HG02938 (cell line): Measurements from ENCODE around the gene NPHP4.
"Not testable (repeated sequence)": the region's sequence is repeated elsewhere in the genome, so short reads cannot be mapped to it uniquely, and the experiment has no call there.

Experiments
- ATAC-seq: cut with Tn5 transposase; IDR thresholded peaks from one replicate; pipeline ENCODE4 v1.9.1; 2021; ENCODE audit warnings: mild to moderate bottlenecking, moderate library complexity; ENCODE audit not compliant: unreplicated experiment

Gene NPHP4

GRCh38 chr1:5936621-5937372 lies 55.4 kb downstream of the NPHP4 start:
- no peak for ATAC-seq

GRCh38 chr1:5936126-5936525 lies 56.1 kb downstream of the NPHP4 start:
- ATAC-seq: no peak

DNA sequence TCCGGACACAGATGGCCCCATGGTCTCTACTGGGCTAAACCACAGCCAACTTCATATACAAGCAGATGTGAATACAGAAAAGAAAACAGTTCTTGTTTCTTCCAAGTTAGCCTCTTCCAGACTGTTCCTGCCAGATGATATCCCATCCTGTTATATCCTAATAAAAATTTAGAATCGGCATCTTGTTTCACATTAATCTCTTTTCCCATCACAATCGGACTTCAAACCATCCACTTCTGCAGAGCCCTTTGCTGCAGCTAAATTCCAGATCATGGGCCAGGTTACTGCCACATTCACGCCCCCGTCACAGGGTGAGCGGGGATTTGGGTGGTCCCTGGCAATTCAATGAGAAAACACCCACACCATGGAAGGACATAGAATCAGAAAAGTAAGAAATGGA lies 57.2 kb downstream of the NPHP4 start:
- no peak for ATAC-seq

DNA sequence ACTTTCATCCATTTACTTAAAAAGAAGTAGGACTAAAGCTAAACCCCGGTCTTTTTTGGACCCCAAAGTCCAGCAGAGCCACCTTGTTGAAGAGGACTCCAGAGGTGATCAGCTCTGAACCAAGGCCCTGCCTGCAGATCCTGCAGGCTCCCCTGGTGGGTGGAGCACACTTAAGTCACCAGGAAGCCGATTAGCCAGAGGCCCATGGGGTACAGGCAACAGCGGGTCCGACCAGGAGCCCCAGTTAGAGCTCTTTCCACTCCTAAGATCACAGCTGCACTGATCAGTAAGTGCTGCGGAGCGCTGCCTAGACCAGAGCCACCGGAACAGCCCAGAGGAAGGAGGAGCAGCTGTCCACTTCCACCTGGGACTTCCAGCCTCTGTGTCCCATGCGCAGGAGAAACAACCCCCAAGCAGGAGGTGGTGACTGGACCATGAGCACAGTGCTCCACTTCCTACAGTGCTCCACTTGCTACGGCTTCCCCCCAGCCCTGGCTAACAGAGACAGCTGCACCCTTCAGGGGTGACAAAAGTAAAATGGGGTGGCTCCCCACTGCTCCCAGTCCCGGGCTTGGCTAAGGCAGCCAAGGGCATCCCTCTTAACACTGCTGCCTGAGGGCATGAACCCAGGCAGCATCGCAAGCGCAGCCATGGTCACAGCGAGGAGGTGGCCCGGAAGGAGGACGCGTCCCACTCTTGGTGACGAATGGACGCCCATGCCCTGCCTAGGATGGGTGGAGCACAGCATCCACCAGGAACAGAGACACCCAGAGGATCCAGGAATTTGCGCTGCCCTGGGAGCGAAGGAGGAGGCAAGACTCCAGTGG lies 58.0 kb downstream of the NPHP4 start:
- ATAC-seq: no peak

DNA sequence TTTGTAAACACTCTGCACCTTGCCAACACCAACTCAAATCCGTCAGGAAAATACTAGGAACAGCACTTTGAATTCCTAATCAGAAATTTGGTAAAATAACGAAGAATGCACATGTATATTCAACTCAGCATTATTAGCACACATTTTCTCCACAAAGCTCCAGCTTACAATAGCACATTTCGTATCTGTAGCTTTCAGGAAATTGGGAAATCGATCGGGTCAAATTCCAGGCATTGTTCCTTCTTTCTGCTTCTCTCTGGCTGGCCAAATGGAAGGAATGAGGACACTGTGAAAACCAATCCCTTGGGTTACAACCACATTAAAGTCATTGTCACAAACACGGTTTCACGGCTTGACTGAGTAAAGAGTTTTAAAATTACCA lies 58.6 kb downstream of the NPHP4 start:
- ATAC-seq: no peak

GRCh38 chr1:5933050-5933449 lies 59.2 kb downstream of the NPHP4 start:
- no peak for ATAC-seq

GRCh38 chr1:5928714-5929400 lies 63.4 kb downstream of the NPHP4 start:
- no peak for ATAC-seq

GRCh38 chr1:5927506-5928370 lies 64.5 kb downstream of the NPHP4 start:
- ATAC-seq: no peak

DNA sequence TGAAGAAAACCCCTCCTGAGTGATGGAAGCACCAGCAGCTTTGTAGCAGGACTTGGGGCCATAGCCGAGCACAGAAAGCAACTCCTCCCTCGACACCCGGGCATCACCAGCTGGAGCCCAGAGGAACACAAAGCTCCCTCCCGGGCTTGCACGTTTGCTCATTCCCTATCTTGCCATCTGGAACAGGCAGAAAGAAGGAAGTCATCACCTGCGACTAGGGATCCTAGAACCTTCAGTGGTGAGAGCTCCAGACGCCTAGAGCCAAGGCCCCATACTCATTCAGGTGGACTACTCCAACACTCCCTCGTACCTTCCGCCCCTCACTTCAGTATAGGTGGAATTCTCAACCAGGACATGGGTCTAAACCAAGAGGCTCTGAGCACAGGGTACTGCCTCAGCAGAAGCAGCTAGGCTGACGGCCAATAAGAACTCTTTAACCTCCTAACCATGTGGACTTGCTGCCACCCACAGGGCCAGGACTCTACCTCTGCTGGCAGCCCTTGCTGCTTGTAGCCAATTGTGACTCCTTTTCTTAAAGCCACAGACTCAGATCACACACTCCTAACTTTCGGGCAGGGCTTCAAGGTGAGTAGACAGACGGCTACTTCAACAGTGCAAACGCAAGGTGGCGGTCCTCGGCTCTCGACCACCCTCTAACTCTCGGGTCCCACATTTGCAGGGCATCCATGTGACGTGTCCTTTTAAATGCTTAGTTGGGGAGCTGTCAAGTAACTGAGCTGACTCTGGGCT lies 65.4 kb downstream of the NPHP4 start:
- ATAC-seq: no peak

DNA sequence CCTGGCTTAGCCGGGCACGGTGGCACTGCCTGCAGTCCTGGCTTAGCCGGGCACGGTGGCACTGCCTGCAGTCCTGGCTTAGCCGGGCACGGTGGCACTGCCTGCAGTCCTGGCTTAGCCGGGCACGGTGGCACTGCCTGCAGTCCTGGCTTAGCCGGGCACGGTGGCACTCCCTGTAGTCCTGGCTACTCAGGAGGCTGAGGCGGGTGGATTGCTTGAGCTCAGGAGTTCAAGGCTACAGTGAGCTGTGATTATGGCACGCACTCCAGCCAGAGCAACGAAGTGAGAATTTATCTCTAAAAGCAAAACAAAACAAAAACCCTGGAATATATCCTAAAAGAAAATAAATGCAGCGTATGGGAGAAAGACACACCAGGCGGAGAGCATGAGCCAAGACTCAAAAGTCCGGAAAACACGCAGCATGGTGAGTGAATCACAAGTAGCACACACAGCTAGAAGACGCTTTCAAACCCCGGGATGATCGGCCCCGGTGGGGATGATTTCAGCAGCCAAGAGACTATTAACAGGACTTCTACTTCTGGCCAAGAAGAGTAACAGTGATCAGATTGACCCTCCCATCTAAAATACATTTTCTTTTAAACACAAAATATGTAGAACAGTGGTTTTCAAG lies 69.4 kb downstream of the NPHP4 start:
- not testable (repeated sequence) for ATAC-seq

- no peak for ATAC-seq
Observed at GRCh38 chr1:5921671-5922070, 70.6 kb downstream of the NPHP4 start.

GRCh38 chr1:5921129-5921528 lies 71.1 kb downstream of the NPHP4 start:
- ATAC-seq: no peak

- ATAC-seq: no peak
Observed at GRCh38 chr1:5920201-5920600, 72.0 kb downstream of the NPHP4 start.

GRCh38 chr1:5918275-5918649 lies 74.0 kb downstream of the NPHP4 start:
- no peak for ATAC-seq

GRCh38 chr1:5917591-5918274 lies 74.5 kb downstream of the NPHP4 start:
- no peak for ATAC-seq

DNA sequence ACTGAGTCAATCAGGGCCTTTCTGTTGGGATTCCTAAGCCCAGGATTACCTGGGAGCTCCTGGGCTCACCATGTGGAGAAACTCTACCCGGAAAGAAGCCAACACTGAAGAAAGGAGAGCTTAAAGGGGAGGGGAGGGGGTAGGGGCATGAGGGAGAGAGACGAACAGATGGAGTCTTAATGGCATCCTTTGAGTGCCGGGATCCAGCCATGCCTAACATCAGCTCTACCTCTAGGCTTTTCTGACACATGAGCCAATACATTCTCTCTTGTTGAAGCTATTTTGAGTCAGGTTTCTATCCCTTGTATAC lies 75.0 kb downstream of the NPHP4 start:
- ATAC-seq: no peak

DNA sequence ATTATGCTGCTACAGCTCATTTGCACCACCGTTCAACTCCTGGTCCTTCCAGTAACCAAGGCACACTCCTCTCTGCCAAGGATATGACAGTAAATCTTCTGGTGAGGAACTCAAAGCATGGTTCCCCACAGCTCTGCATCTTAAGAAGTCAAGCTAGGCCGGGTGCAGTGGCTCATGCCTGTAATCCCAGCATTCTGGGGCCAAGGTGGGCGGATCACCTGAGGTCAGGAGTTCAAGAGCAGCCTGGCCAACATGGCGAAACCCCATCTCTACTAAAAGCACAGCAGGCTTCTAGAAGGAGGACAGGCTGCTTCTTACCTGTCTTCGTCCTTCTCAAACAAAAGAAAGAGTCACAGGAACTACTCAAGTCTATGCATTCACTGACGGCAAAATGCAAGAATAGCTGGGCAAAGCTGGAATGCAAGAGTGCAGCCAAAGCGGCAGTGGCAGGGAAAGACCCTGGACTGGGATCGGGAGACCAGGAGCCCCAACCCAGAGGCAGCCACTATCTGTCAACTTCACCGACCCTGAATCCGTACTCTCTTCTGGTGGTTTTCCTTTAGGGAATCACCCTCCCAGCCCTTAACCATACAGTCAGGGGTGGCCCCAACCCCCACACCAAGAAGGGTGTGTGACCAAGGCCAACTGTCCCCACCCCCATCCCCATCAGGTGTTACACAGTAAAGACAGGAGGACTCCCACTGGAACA lies 75.5 kb downstream of the NPHP4 start:
- ATAC-seq: no peak
